Keratinocyte (primary cell): ENCODE measurements around the gene FIP1L1.

ENCODE experiments used
- EZH2 ChIP-seq: IDR thresholded peaks from one replicate; pipeline ENCODE4 v1.6.1; 2012; ENCODE audit warnings: inconsistent platforms, mild to moderate bottlenecking, low read length, moderate library complexity
- TF ChIP-seq, protein P1 (sequence below), 3 experiments: IDR thresholded peaks in 1 of 3; conservative IDR thresholded peaks in 1 of 3; optimal IDR thresholded peaks in 1 of 3; 2 replicates in 2 of 3; 3 replicates in 1 of 3; pipeline versions ENCODE3 to v1.5.1; 2011; ENCODE audit warnings: low read length in 3 of 3, mild to moderate bottlenecking in 3 of 3, moderate library complexity in 2 of 3, control low read depth in 1 of 3, inconsistent platforms in 1 of 3; ENCODE audit not compliant: insufficient read depth in 2 of 3; ENCODE audit errors: extremely low read depth in 1 of 3

DNA sequence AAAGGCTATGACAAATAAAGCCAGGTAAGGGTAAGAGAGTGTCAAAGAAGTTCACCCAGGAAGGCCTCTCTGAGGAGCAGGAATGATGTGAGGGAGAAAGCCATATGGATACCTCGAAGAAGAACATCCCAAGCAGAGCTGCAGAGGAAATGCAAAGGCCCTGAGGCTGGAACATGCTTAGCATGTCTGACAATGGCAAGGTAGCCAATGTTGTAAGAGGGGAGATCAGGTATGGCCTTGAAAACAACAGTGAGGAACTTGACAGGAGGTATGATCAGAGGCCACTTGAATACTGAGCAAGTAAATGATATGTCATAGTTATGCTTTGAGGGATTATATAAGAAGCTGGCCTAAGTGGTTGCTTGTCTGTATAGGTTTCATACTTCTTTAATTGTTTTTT, 15.3 kb upstream of the FIP1L1 start:
- TF ChIP-seq, protein P1, sequence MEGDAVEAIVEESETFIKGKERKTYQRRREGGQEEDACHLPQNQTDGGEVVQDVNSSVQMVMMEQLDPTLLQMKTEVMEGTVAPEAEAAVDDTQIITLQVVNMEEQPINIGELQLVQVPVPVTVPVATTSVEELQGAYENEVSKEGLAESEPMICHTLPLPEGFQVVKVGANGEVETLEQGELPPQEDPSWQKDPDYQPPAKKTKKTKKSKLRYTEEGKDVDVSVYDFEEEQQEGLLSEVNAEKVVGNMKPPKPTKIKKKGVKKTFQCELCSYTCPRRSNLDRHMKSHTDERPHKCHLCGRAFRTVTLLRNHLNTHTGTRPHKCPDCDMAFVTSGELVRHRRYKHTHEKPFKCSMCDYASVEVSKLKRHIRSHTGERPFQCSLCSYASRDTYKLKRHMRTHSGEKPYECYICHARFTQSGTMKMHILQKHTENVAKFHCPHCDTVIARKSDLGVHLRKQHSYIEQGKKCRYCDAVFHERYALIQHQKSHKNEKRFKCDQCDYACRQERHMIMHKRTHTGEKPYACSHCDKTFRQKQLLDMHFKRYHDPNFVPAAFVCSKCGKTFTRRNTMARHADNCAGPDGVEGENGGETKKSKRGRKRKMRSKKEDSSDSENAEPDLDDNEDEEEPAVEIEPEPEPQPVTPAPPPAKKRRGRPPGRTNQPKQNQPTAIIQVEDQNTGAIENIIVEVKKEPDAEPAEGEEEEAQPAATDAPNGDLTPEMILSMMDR (optimal IDR thresholded peaks at IDR 0.05 in 1 of 3, IDR thresholded peaks at IDR 0.05 in 1 of 3, conservative IDR thresholded peaks at IDR 0.05 in 1 of 3; ENCODE audit: extremely low read depth in 1 of 3, insufficient read depth in 2 of 3, low read length in 3 of 3) = no peak
- no peak for TF ChIP-seq EZH2
